Lung (tissue), 12 donors: ENCODE data around the gene CAST. TPM values are rescaled to one million over a fixed set of nuclear protein-coding genes. Genes with fewer than 3 reads are reported as not detected.

Source experiments
- ATAC-seq: fragments of 200-7000 bp; cut with Tn5 transposase; one replicate; pipeline ENCODE4 v1.9.1; 2020; ENCODE audit warnings: moderate number of reproducible peaks; ENCODE audit not compliant: insufficient read depth, low FRiP score
- DNase-seq, 3 donors: peaks; one replicate each; pipeline ENCODE4 v3.0.0-alpha.2; 2013 to 2017
- H3K27ac ChIP-seq, 2 donors: one replicate each; pipeline ENCODE4 v1.5.1; 2013; ENCODE audit warnings: mild to moderate bottlenecking in 2 of 2, moderate library complexity in 2 of 2, control low read depth in 1 of 2, inconsistent platforms in 1 of 2, low read depth in 1 of 2, low read length in 1 of 2
- H3K27me3 ChIP-seq, 3 donors: one replicate each; pipeline ENCODE4 v1.5.1; 2013; ENCODE audit warnings: low read length in 2 of 3; ENCODE audit not compliant: control insufficient read depth in 3 of 3, insufficient read depth in 3 of 3
- H3K36me3 ChIP-seq, 4 donors: one replicate each; pipeline ENCODE4 v1.5.1; 2013; ENCODE audit warnings: low read length in 4 of 4, mild to moderate bottlenecking in 1 of 4, moderate library complexity in 1 of 4; ENCODE audit not compliant: control insufficient read depth in 4 of 4, insufficient read depth in 4 of 4
- H3K4me1 ChIP-seq, 5 donors: one replicate each; pipeline ENCODE4 v1.5.1; 2013; ENCODE audit warnings: low read length in 5 of 5, mild to moderate bottlenecking in 2 of 5, moderate library complexity in 1 of 5; ENCODE audit not compliant: control insufficient read depth in 5 of 5, insufficient read depth in 5 of 5
- H3K4me3 ChIP-seq: one replicate; pipeline ENCODE4 v1.5.1; 2013; ENCODE audit warnings: mild to moderate bottlenecking, control low read depth, moderate library complexity
- H3K9ac ChIP-seq, 2 donors: one replicate each; pipeline ENCODE4 v1.5.1; 2013; ENCODE audit warnings: low read length in 2 of 2, control low read depth in 1 of 2; ENCODE audit not compliant: insufficient read depth in 1 of 2
- H3K9me3 ChIP-seq, 4 donors: one replicate each; pipeline ENCODE4 v1.5.1; 2013; ENCODE audit warnings: low read length in 3 of 4, mild to moderate bottlenecking in 1 of 4, moderate library complexity in 1 of 4; ENCODE audit not compliant: control insufficient read depth in 4 of 4, insufficient read depth in 3 of 4
- CTCF ChIP-seq: IDR thresholded peaks from 2 replicates; pipeline ENCODE4 v1.5.1; 2012; ENCODE audit warnings: mild to moderate bottlenecking; ENCODE audit errors: control extremely low read depth, extremely low read depth
- WGBS, 2 donors: extraction: QIAGEN DNeasy Blood & Tissue Kit; methylation state at CpG; one replicate each; pipeline ENCODE4 v1.1.7; 2013; 5-methylcytosine and 5-hydroxymethylcytosine counted together
- polyA plus RNA-seq, 2 donors: library from polyadenylated mRNA; stranded (reverse); fragments of 200-250 nt; gene quantifications; one replicate each; pipeline ENCODE4 v1.2.1, GENCODE V29; 2013
- total RNA-seq, 2 donors: library from RNA; depleted of rRNA in 1 of 2; stranded (reverse); fragments of >200 nt in 1 of 2; gene quantifications; one replicate each; pipeline ENCODE4 v1.2.1, GENCODE V29; 2014 to 2021
- donor health status: control.
- donor health status: control.
- donor health status: Bipolar disorder and iron deficiency.
- donor health status: healthy.
- donor health status: DM: yes; HTN: yes; CAD: no.

The CAST gene
- total and polyA plus RNA-seq, 4 donors, result 84.8 to 279 (median 184) TPM

DNA sequence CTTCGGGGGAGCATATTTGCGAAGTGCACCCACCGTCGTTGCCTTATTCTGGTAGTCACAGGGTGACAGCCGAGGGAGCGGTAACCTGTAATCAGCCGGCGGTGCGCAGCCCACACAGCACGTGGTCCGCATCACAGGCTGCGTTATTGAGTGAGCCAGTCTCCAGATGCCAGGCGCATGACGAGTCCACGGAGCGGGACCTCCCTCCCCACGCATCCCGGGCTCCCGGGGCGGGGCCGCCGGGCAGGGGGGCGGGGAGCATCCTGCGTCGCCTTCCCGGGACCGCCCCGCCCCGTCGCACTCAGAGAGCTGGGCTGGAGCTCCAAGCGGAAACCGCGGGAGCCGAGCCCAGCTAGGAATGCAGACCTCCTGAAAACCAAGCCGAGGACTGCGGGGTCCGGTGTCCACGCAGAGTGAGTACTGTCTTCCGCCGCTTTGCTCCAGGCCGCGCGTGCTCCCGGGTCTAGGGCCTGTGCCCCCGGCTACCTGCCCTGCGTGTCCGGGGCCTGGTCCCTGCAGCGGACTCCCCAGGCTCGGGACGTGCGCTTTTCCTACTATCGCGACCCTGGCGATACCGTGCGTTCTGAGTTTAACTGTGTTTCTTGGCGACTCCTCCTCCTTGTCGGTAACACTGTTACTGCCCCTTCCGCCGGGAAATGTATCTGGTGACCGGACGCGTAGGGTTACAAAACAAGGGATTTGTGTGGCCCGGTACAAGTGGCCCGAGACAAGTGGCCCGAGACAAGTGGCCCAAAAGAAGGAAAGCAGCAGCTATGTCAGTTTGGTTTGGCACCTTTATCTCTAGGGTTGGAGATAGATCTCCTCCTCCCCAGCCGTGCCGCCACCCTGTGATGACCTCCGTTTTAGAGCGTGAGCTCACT is 40.6 kb downstream of the CAST start:
- 1 to 2% methylated on average over 68 to 70 of the region's 70 CpGs for WGBS, 2 donors
- H3K4me1 ChIP-seq, result peaks cover 4 to 18% (median 13%) of the 10 kb centered on the region in 5 donors

DNA sequence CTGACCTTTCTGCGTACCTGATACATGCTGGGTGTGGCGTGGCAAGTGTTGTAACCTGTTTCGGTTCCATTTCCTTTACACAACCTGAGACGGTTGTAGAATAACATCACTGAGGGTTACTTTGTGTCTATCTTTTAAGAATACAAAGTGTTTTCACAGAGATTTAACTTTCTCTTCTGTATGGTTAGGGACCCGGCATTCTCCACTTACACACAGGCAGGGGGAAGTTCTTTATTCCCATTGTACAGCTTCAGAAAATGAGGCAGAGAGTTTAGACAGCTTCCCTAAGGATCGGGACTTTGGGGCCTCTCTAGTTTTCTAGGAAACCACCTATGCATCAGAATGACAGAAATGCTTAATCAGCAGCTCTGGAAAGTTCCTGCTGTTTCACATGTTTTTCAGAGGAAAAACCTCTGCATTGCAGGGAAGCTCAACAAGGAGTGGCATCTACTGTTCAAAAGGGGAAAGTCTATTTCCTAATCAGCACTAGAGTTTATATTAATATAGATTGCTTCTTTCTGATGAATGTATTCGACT is 41.3 kb downstream of the CAST start:
- peaks cover 4 to 18% (median 13%) of the 10 kb centered on the region in 5 donors for H3K4me1 ChIP-seq
- DNase-seq (peak in 2 of 3 donors; percentile 40 to 49), ATAC-seq (peak; percentile 67)
- peaks cover 0 to 4% (median 3%) of the 10 kb centered on the region in 4 donors for H3K36me3 ChIP-seq
- peak overlapping the region; percentile 77 for H3K4me3 ChIP-seq
- no peaks in the 10 kb centered on the region for H3K9me3 ChIP-seq
- peak overlapping the region; percentile 83 to 87 for H3K9ac ChIP-seq
- no peaks in the 10 kb centered on the region for H3K27me3 ChIP-seq
- 11 to 13% methylated on average over 7 of the region's 7 CpGs for WGBS, 2 donors
- no peak for TF ChIP-seq CTCF
- peak overlapping the region; percentile 86 to 99 for H3K27ac ChIP-seq

More for the DNA sequence above, 40.6 kb downstream of the CAST start:
- TF ChIP-seq CTCF, result no peak
- H3K27me3 ChIP-seq, result no peaks in the 10 kb centered on the region
- DNase-seq (peak; percentile 88 to 92 (median 91)), ATAC-seq (peak; percentile 98)
- peak overlapping the region; percentile 83 to 89 for H3K9ac ChIP-seq
- peaks cover under 1 to 5% (median 4%) of the 10 kb centered on the region in 4 donors for H3K36me3 ChIP-seq
- no peaks in the 10 kb centered on the region for H3K9me3 ChIP-seq
- H3K4me3 ChIP-seq, result peak overlapping the region; percentile 77
- H3K27ac ChIP-seq, result peak overlapping the region; percentile 86 to 99

- WGBS, 2 donors, result 44 to 73% methylated on average over 4 of the region's 4 CpGs
- peaks cover 0 to 4% (median 2%) of the 10 kb centered on the region in 4 donors for H3K36me3 ChIP-seq
- no peak for ATAC-seq
- peak overlapping the region; percentile 23 to 59 for H3K27ac ChIP-seq
- H3K4me1 ChIP-seq, result peaks cover 4 to 20% (median 13%) of the 10 kb centered on the region in 5 donors
- H3K9me3 ChIP-seq, result no peaks in the 10 kb centered on the region
- peak in 2 of 3 donors; percentile 57 to 58 for DNase-seq
- no peak for TF ChIP-seq CTCF
- H3K4me3 ChIP-seq, result no peak overlapping the region
- H3K27me3 ChIP-seq, result no peaks in the 10 kb centered on the region
- peak overlapping the region in 1 of 2 donors; percentile 87 for H3K9ac ChIP-seq
Measured at GRCh38 chr5:96703995-96704394, 41.8 kb downstream of the CAST start.
